Parathyroid adenoma (tissue), 2 donors: ENCODE results near the gene TRIM9.

Source experiments
- H2AFZ ChIP-seq: fragments of 300-600 bp; sonication (generic); one replicate; pipeline ENCODE4 v1.7.0; 2017; ENCODE audit warnings: antibody characterized with exemption, mild to moderate bottlenecking
- H3K27ac ChIP-seq: fragments of 300-600 bp; sonication (generic); one replicate; pipeline ENCODE4 v1.7.0; 2017
- H3K27me3 ChIP-seq: fragments of 300-600 bp; sonication (generic); one replicate; pipeline ENCODE4 v1.7.0; 2017; ENCODE audit warnings: low read length; ENCODE audit not compliant: control insufficient read depth, insufficient read depth
- H3K36me3 ChIP-seq: fragments of 300-600 bp; sonication (generic); one replicate; pipeline ENCODE4 v1.7.0; 2017; ENCODE audit warnings: low read length; ENCODE audit not compliant: control insufficient read depth, insufficient read depth
- H3K4me1 ChIP-seq: fragments of 300-600 bp; sonication (generic); one replicate; pipeline ENCODE4 v1.7.0; 2017; ENCODE audit warnings: control low read depth
- H3K4me2 ChIP-seq: fragments of 300-600 bp; sonication (generic); one replicate; pipeline ENCODE4 v1.7.0; 2017; ENCODE audit warnings: low read length
- H3K4me3 ChIP-seq: fragments of 300-600 bp; sonication (generic); one replicate; pipeline ENCODE4 v1.7.0; 2017; ENCODE audit warnings: low read depth, low read length
- H3K79me2 ChIP-seq: fragments of 300-600 bp; sonication (generic); one replicate; pipeline ENCODE4 v1.7.0; 2017; ENCODE audit warnings: control low read depth
- H3K9ac ChIP-seq: fragments of 300-600 bp; sonication (generic); one replicate; pipeline ENCODE4 v1.7.0; 2017; ENCODE audit warnings: mild to moderate bottlenecking
- H3K9me3 ChIP-seq: fragments of 300-600 bp; sonication (generic); one replicate; pipeline ENCODE4 v1.7.0; 2017; ENCODE audit warnings: low read length; ENCODE audit not compliant: control insufficient read depth
- CTCF ChIP-seq: fragments of 300-600 bp; sonication (generic); IDR thresholded peaks from one replicate; pipeline ENCODE4 v1.7.0; 2017; ENCODE audit warnings: antibody characterized with exemption, mild to moderate bottlenecking
- donor health status: primary hyperparathyroidism.

The TRIM9 gene

GRCh38 chr14:51012055-51012454 is 82.8 kb downstream of the TRIM9 start:
- no peaks in the 10 kb centered on the region for H3K27me3 ChIP-seq
- H3K27ac ChIP-seq = no peak overlapping the region
- peaks cover 15% of the 10 kb centered on the region for H3K4me1 ChIP-seq
- H3K79me2 ChIP-seq = no peaks in the 10 kb centered on the region
- no peak overlapping the region for H3K4me3 ChIP-seq
- H3K4me2 ChIP-seq = no peak overlapping the region
- H3K36me3 ChIP-seq = no peaks in the 10 kb centered on the region
- no peaks in the 10 kb centered on the region for H3K9me3 ChIP-seq
- H3K9ac ChIP-seq = no peak overlapping the region
- no peak for TF ChIP-seq CTCF
- no peak overlapping the region for H2AFZ ChIP-seq

GRCh38 chr14:51008446-51008845 is 86.5 kb downstream of the TRIM9 start:
- Histone ChIP-seq H3K9me3 (no peaks in the 10 kb centered on the region), H3K9ac (no peak overlapping the region), H3K36me3 (no peaks in the 10 kb centered on the region), H2AFZ (no peak overlapping the region), H3K27me3 (no peaks in the 10 kb centered on the region), H3K4me3 (no peak overlapping the region), H3K4me1 (peaks cover 15% of the 10 kb centered on the region), H3K4me2 (no peak overlapping the region), H3K27ac (no peak overlapping the region), H3K79me2 (no peaks in the 10 kb centered on the region)
- no peak for TF ChIP-seq CTCF

GRCh38 chr14:51006781-51007211 is 88.1 kb downstream of the TRIM9 start:
- H3K27ac ChIP-seq = no peak overlapping the region
- no peaks in the 10 kb centered on the region for H3K27me3 ChIP-seq
- peaks cover 15% of the 10 kb centered on the region for H3K4me1 ChIP-seq
- H3K4me2 ChIP-seq = no peak overlapping the region
- no peak overlapping the region for H3K9ac ChIP-seq
- no peaks in the 10 kb centered on the region for H3K36me3 ChIP-seq
- H3K79me2 ChIP-seq = no peaks in the 10 kb centered on the region
- TF ChIP-seq CTCF = no peak
- no peak overlapping the region for H2AFZ ChIP-seq
- H3K9me3 ChIP-seq = no peaks in the 10 kb centered on the region
- no peak overlapping the region for H3K4me3 ChIP-seq

- no peak for TF ChIP-seq CTCF
- Histone ChIP-seq H3K79me2 (no peaks in the 10 kb centered on the region), H3K4me2 (no peak overlapping the region), H3K9me3 (no peaks in the 10 kb centered on the region), H3K9ac (no peak overlapping the region), H3K36me3 (no peaks in the 10 kb centered on the region), H3K27ac (no peak overlapping the region), H2AFZ (no peak overlapping the region), H3K4me1 (peaks cover 15% of the 10 kb centered on the region), H3K27me3 (no peaks in the 10 kb centered on the region), H3K4me3 (no peak overlapping the region)
Measured at GRCh38 chr14:51006324-51006723, 88.6 kb downstream of the TRIM9 start.

GRCh38 chr14:51004801-51005526 is 89.9 kb downstream of the TRIM9 start:
- Histone ChIP-seq H3K4me3 (no peak overlapping the region), H3K4me2 (no peak overlapping the region)

More at GRCh38 chr14:51004801-51005526, 89.9 kb downstream of the TRIM9 start:
- Histone ChIP-seq H3K9me3 (no peaks in the 10 kb centered on the region), H3K36me3 (no peaks in the 10 kb centered on the region), H3K27ac (no peak overlapping the region), H3K4me1 (peaks cover 15% of the 10 kb centered on the region), H2AFZ (no peak overlapping the region), H3K9ac (no peak overlapping the region), H3K79me2 (no peaks in the 10 kb centered on the region), H3K27me3 (no peaks in the 10 kb centered on the region)
- no peak for TF ChIP-seq CTCF
